GM23248 (cell line): ENCODE measurements around the gene WHRN. TPM values are rescaled to one million over a fixed set of nuclear protein-coding genes. Genes with fewer than 3 reads are reported as not detected.
A peak's percentile ranks its signal among the peaks of the same experiment; 100 is the strongest.

Experiments used
- DNase-seq: peaks from one replicate; pipeline ENCODE4 v3.0.0-alpha.2; 2015
- H2AFZ ChIP-seq: fragments of 200-600 bp; sonication (generic); 2 replicates; pipeline ENCODE4 v1.6.1; 2016; ENCODE audit warnings: antibody characterized with exemption
- H3F3A ChIP-seq: fragments of 200-600 bp; sonication (generic); 2 replicates; pipeline ENCODE4 v1.6.1; 2016; ENCODE audit warnings: mild to moderate bottlenecking, antibody characterized with exemption, mixed run types; ENCODE audit not compliant: insufficient read depth
- H3K27ac ChIP-seq: fragments of 200-600 bp; sonication (generic); 2 replicates; pipeline ENCODE4 v1.5.1; 2016; ENCODE audit warnings: mild to moderate bottlenecking
- H3K27me3 ChIP-seq: fragments of 200-600 bp; sonication (generic); replicated peaks from 2 replicates; pipeline ENCODE4 v1.6.1; 2016; ENCODE audit warnings: mild to moderate bottlenecking; ENCODE audit not compliant: insufficient read depth
- H3K36me3 ChIP-seq: fragments of 200-600 bp; sonication (generic); 2 replicates; pipeline ENCODE4 v1.6.1; 2016; ENCODE audit warnings: low read depth, mild to moderate bottlenecking
- H3K4me1 ChIP-seq: fragments of 200-600 bp; sonication (generic); 2 replicates; pipeline ENCODE4 v1.6.1; 2016; ENCODE audit warnings: mild to moderate bottlenecking; ENCODE audit not compliant: insufficient read depth
- H3K4me2 ChIP-seq: fragments of 200-600 bp; sonication (generic); one replicate; pipeline ENCODE4 v1.6.1; 2016; ENCODE audit warnings: mild to moderate bottlenecking; ENCODE audit not compliant: unreplicated experiment
- H3K4me3 ChIP-seq: fragments of 200-600 bp; sonication (generic); 2 replicates; pipeline ENCODE4 v1.5.1; 2016; ENCODE audit warnings: mild to moderate bottlenecking
- H3K79me2 ChIP-seq: fragments of 200-600 bp; sonication (generic); 2 replicates; pipeline ENCODE4 v1.6.1; 2016; ENCODE audit warnings: mild to moderate bottlenecking; ENCODE audit not compliant: insufficient read depth
- H3K9ac ChIP-seq: fragments of 200-600 bp; sonication (generic); 2 replicates; pipeline ENCODE4 v1.6.1; 2016; ENCODE audit warnings: mild to moderate bottlenecking
- H3K9me2 ChIP-seq: fragments of 200-600 bp; sonication (generic); 2 replicates; pipeline ENCODE4 v1.6.1; 2016; ENCODE audit warnings: mixed run types, mild to moderate bottlenecking, moderate library complexity; ENCODE audit not compliant: insufficient read depth
- H3K9me3 ChIP-seq: fragments of 200-600 bp; sonication (generic); one replicate; pipeline ENCODE4 v1.6.1; 2017; ENCODE audit warnings: low read depth
- H4K20me1 ChIP-seq: fragments of 200-600 bp; sonication (generic); 2 replicates; pipeline ENCODE4 v1.6.0; 2016; ENCODE audit not compliant: insufficient read depth
- EZH2 ChIP-seq: fragments of 200-600 bp; sonication (generic); IDR thresholded peaks from 2 replicates; pipeline ENCODE4 v1.6.1; 2018; ENCODE audit warnings: antibody characterized with exemption, mild to moderate bottlenecking; ENCODE audit not compliant: insufficient read depth, poor library complexity, severe bottlenecking
- EZH2phosphoT487 ChIP-seq: fragments of 200-600 bp; sonication (generic); IDR thresholded peaks from 2 replicates; pipeline ENCODE4 v1.6.1; 2018; ENCODE audit warnings: antibody characterized with exemption, moderate library complexity, mild to moderate bottlenecking, low read depth; ENCODE audit not compliant: insufficient read depth
- WGBS, 2 experiments: methylation state at CpG; one replicate each; pipeline ENCODE4 v1.1.6; 2015 to 2017; ENCODE audit warnings: low lambda C conversion rate in 2 of 2, low coverage in 1 of 2; ENCODE audit errors: missing lambda C conversion rate in 2 of 2; 5-methylcytosine and 5-hydroxymethylcytosine counted together
- in situ Hi-C: fragments of 300-500 bp; cut with MboI; formaldehyde crosslinking; loops from 2 replicates; pipeline ENCODE4 v1.15.0; 2020
- polyA plus RNA-seq: library from polyadenylated mRNA; unstranded; fragments of >200 nt; fragmentation: Nextera tagmentation; extraction: Ambion mirVana; gene quantifications from 2 replicates; pipeline ENCODE4 v1.2.1, GENCODE V29; 2016
- total RNA-seq: library from RNA; depleted of rRNA; stranded (reverse); fragments of >200 nt; shearing (Covaris generic); gene quantifications from 2 replicates; pipeline ENCODE4 v1.2.3, GENCODE V29; 2014

Gene WHRN
- total and polyA plus RNA-seq, 2 experiments from 2014 or later: 0.76 to 1.5 TPM

GRCh38 chr9:114397219-114397847 lies 107.9 kb downstream of the WHRN start:
- H3F3A ChIP-seq: 0 out of 2 replicates have a peak, but pooled peaks cover 4% of the 10 kb centered on the region
- in situ Hi-C loops: no loop called here
- no peaks in the 10 kb centered on the region for H3K9me2 ChIP-seq
- H3K27me3 ChIP-seq: no peaks in the 10 kb centered on the region
- H3K79me2 ChIP-seq: no peaks in the 10 kb centered on the region
- no peaks in the 10 kb centered on the region for H3K9me3 ChIP-seq
- TF ChIP-seq EZH2: no peak
- no peak for TF ChIP-seq EZH2phosphoT487
- H2AFZ ChIP-seq: peak overlapping the region; percentile 78
- DNase-seq: no peak
- H3K9ac ChIP-seq: peak overlapping the region; percentile 77
- H3K4me1 ChIP-seq: peaks cover 10% of the 10 kb centered on the region; the same call in 1 of the 2 replicates
- no peaks in the 10 kb centered on the region for H4K20me1 ChIP-seq
- H3K4me3 ChIP-seq: peak overlapping the region; percentile 77
- H3K27ac ChIP-seq: peak overlapping the region; percentile 40; the same call in 1 of the 2 replicates
- no peaks in the 10 kb centered on the region for H3K36me3 ChIP-seq
- WGBS, 2 experiments: 10 to 13% methylated on average over 14 of the region's 14 CpGs
- peak overlapping the region; percentile 75 for H3K4me2 ChIP-seq

GRCh38 chr9:114396558-114397218 lies 108.6 kb downstream of the WHRN start:
- TF ChIP-seq EZH2phosphoT487 (no peak), EZH2 (no peak)
- H3K9me3 ChIP-seq: no peaks in the 10 kb centered on the region
- in situ Hi-C loops: no loop called here
- H3K27me3 ChIP-seq: no peaks in the 10 kb centered on the region
- DNase-seq: peak; percentile 83
- peak overlapping the region; percentile 77 for H3K9ac ChIP-seq
- H3K27ac ChIP-seq: peak overlapping the region; percentile 40; the same call in 1 of the 2 replicates
- H3F3A ChIP-seq: 0 out of 2 replicates have a peak, but pooled peaks cover 4% of the 10 kb centered on the region
- H3K36me3 ChIP-seq: no peaks in the 10 kb centered on the region
- peak overlapping the region; percentile 75 for H3K4me2 ChIP-seq
- peak overlapping the region; percentile 77; the same call in 1 of the 2 replicates for H3K4me3 ChIP-seq
- no peaks in the 10 kb centered on the region for H3K9me2 ChIP-seq
- H3K79me2 ChIP-seq: no peaks in the 10 kb centered on the region
- H3K4me1 ChIP-seq: peaks cover 10% of the 10 kb centered on the region; the same call in 1 of the 2 replicates
- H4K20me1 ChIP-seq: no peaks in the 10 kb centered on the region
- 46 to 47% methylated on average over 16 of the region's 16 CpGs for WGBS, 2 experiments
- H2AFZ ChIP-seq: peak overlapping the region; percentile 78; the same call in 1 of the 2 replicates

GRCh38 chr9:114395768-114396167 lies 109.5 kb downstream of the WHRN start:
- Histone ChIP-seq H3K4me2 (no peak overlapping the region), H3F3A (0 out of 2 replicates have a peak, but pooled peaks cover 4% of the 10 kb centered on the region), H3K36me3 (no peaks in the 10 kb centered on the region), H2AFZ (no peak overlapping the region), H3K79me2 (no peaks in the 10 kb centered on the region), H3K4me3 (no peak overlapping the region), H3K27me3 (no peaks in the 10 kb centered on the region), H3K9me3 (no peaks in the 10 kb centered on the region), H3K9ac (no peak overlapping the region), H3K9me2 (no peaks in the 10 kb centered on the region), H3K4me1 (peaks cover 10% of the 10 kb centered on the region; the same call in 1 of the 2 replicates), H4K20me1 (no peaks in the 10 kb centered on the region), H3K27ac (no peak overlapping the region)
- DNase-seq: no peak
- 92 to 95% methylated on average over 5 of the region's 5 CpGs for WGBS, 2 experiments
- TF ChIP-seq EZH2: no peak
- TF ChIP-seq EZH2phosphoT487: no peak
- in situ Hi-C loops: no loop called here

- Histone ChIP-seq H3F3A (0 out of 2 replicates have a peak, but pooled peaks cover 4% of the 10 kb centered on the region), H3K36me3 (no peaks in the 10 kb centered on the region), H2AFZ (no peak overlapping the region), H3K27ac (no peak overlapping the region), H3K4me2 (no peak overlapping the region), H3K79me2 (no peaks in the 10 kb centered on the region), H4K20me1 (no peaks in the 10 kb centered on the region), H3K9ac (no peak overlapping the region), H3K27me3 (no peaks in the 10 kb centered on the region), H3K9me3 (no peaks in the 10 kb centered on the region), H3K9me2 (no peaks in the 10 kb centered on the region), H3K4me3 (no peak overlapping the region), H3K4me1 (peaks cover 10% of the 10 kb centered on the region; the same call in 1 of the 2 replicates)
- DNase-seq: no peak
- TF ChIP-seq EZH2phosphoT487: no peak
- in situ Hi-C loops: no loop called here
- 32 to 38% methylated on average over 4 to 5 of the region's 5 CpGs for WGBS, 2 experiments
These were observed 110.0 kb downstream of the WHRN start for GRCh38 chr9:114395334-114395617.
